Liver (tissue), 9 donors: ENCODE data around the gene RANBP17. TPM values are rescaled to one million over a fixed set of nuclear protein-coding genes. Genes with fewer than 3 reads are reported as not detected.

Experiments used
- DNase-seq: peaks from one replicate; pipeline ENCODE4 v3.0.0-alpha.2; 2017; ENCODE audit warnings: low spot score
- H3K27ac ChIP-seq, 2 donors: one replicate each; pipeline ENCODE4 v1.7.0; 2013; ENCODE audit warnings: inconsistent platforms in 2 of 2, low read length in 2 of 2, control low read depth in 1 of 2, low read depth in 1 of 2, mild to moderate bottlenecking in 1 of 2
- H3K27me3 ChIP-seq, 4 donors: one replicate each; pipeline versions ENCODE4 v1.6.1 to v1.7.0; 2013; ENCODE audit warnings: low read length in 3 of 4, inconsistent platforms in 1 of 4, mild to moderate bottlenecking in 1 of 4, moderate library complexity in 1 of 4; ENCODE audit not compliant: control insufficient read depth in 4 of 4, insufficient read depth in 4 of 4
- H3K36me3 ChIP-seq, 4 donors: one replicate each; pipeline versions ENCODE4 v1.6.1 to v1.7.0; 2013; ENCODE audit warnings: low read length in 3 of 4, mild to moderate bottlenecking in 3 of 4, low read depth in 1 of 4, moderate library complexity in 1 of 4; ENCODE audit not compliant: control insufficient read depth in 4 of 4, insufficient read depth in 3 of 4
- H3K4me1 ChIP-seq, 4 donors: one replicate each; pipeline versions ENCODE4 v1.6.1 to v1.7.0; 2013; ENCODE audit warnings: low read length in 3 of 4, mild to moderate bottlenecking in 3 of 4, moderate library complexity in 1 of 4; ENCODE audit not compliant: control insufficient read depth in 4 of 4, insufficient read depth in 4 of 4
- H3K4me3 ChIP-seq, 3 donors: one replicate each; pipeline versions ENCODE4 v1.6.1 to v1.7.0; 2013; ENCODE audit warnings: low read length in 3 of 3, control low read depth in 1 of 3, low read depth in 1 of 3, mild to moderate bottlenecking in 1 of 3
- H3K9ac ChIP-seq, 2 donors: one replicate each; pipeline ENCODE4 v1.7.0; 2013; ENCODE audit warnings: low read length in 2 of 2, mild to moderate bottlenecking in 2 of 2, moderate library complexity in 2 of 2, control low read depth in 1 of 2, low read depth in 1 of 2
- H3K9me3 ChIP-seq, 4 donors: one replicate each; pipeline versions ENCODE4 v1.6.1 to v1.7.0; 2013; ENCODE audit warnings: low read length in 3 of 4; ENCODE audit not compliant: control insufficient read depth in 4 of 4
- ATF3 ChIP-seq: IDR thresholded peaks from 2 replicates; pipeline ENCODE4 v1.6.1; 2016; ENCODE audit warnings: antibody characterized with exemption
- EGR1 ChIP-seq, 2 donors: IDR thresholded peaks; 2 replicates each; pipeline ENCODE4 v1.6.1; 2016 to 2018; ENCODE audit warnings: antibody characterized with exemption in 2 of 2, low read depth in 2 of 2
- FOXA1 ChIP-seq: IDR thresholded peaks from 2 replicates; pipeline ENCODE4 v1.6.1; 2016; ENCODE audit warnings: antibody characterized with exemption
- FOXA2 ChIP-seq: IDR thresholded peaks from 2 replicates; pipeline ENCODE4 v1.6.1; 2016; ENCODE audit warnings: antibody characterized with exemption
- GABPA ChIP-seq, 2 donors: IDR thresholded peaks in 1 of 2; conservative IDR thresholded peaks in 1 of 2; 2 replicates each; pipeline ENCODE4 v1.6.1; 2016; ENCODE audit warnings: antibody characterized with exemption in 2 of 2, mild to moderate bottlenecking in 1 of 2, moderate library complexity in 1 of 2
- HNF4A ChIP-seq, 2 donors: conservative IDR thresholded peaks; 2 replicates each; pipeline ENCODE4 v1.6.1; 2016; ENCODE audit warnings: antibody characterized with exemption in 2 of 2, mild to moderate bottlenecking in 2 of 2
- HNF4G ChIP-seq: IDR thresholded peaks from 2 replicates; pipeline ENCODE4 v1.6.1; 2016; ENCODE audit warnings: antibody characterized with exemption
- JUND ChIP-seq, 2 donors: IDR thresholded peaks; 2 replicates each; pipeline ENCODE4 v1.6.1; 2016; ENCODE audit warnings: antibody characterized with exemption in 2 of 2
- MAX ChIP-seq: IDR thresholded peaks from 2 replicates; pipeline ENCODE4 v1.6.1; 2016; ENCODE audit warnings: antibody characterized with exemption
- NR2F2 ChIP-seq: IDR thresholded peaks from 2 replicates; pipeline ENCODE4 v1.6.1; 2016; ENCODE audit warnings: antibody characterized with exemption
- RAD21 ChIP-seq, 2 donors: IDR thresholded peaks; 2 replicates each; pipeline ENCODE4 v1.6.1; 2016; ENCODE audit warnings: antibody characterized with exemption in 2 of 2, mild to moderate bottlenecking in 2 of 2
- REST ChIP-seq: IDR thresholded peaks from 2 replicates; pipeline ENCODE4 v1.6.1; 2016; ENCODE audit warnings: antibody characterized with exemption, mild to moderate bottlenecking
- RXRA ChIP-seq, 2 donors: IDR thresholded peaks; 2 replicates each; pipeline ENCODE4 v1.6.1; 2017 to 2018; ENCODE audit warnings: antibody characterized with exemption in 2 of 2, mild to moderate bottlenecking in 1 of 2
- SP1 ChIP-seq: IDR thresholded peaks from 2 replicates; pipeline ENCODE4 v1.6.1; 2018; ENCODE audit warnings: antibody characterized with exemption, mild to moderate bottlenecking
- TAF1 ChIP-seq: conservative IDR thresholded peaks from 2 replicates; pipeline ENCODE4 v1.6.1; 2016; ENCODE audit warnings: antibody characterized with exemption, mild to moderate bottlenecking
- YY1 ChIP-seq: IDR thresholded peaks from 2 replicates; pipeline ENCODE4 v1.6.1; 2016; ENCODE audit warnings: antibody characterized with exemption, mild to moderate bottlenecking
- ZBTB33 ChIP-seq: IDR thresholded peaks from 2 replicates; pipeline ENCODE4 v1.6.1; 2016; ENCODE audit warnings: antibody characterized with exemption
- WGBS: extraction: QIAGEN DNeasy Blood & Tissue Kit; methylation state at CpG from one replicate; pipeline ENCODE4 v1.1.7; 2013; 5-methylcytosine and 5-hydroxymethylcytosine counted together
- polyA plus RNA-seq, 2 donors: library from polyadenylated mRNA; stranded (reverse) in 1 of 2; unstranded in 1 of 2; fragments of 200-250 nt in 1 of 2; fragments of >200 nt in 1 of 2; fragmentation: Nextera tagmentation in 1 of 2; extraction: Ambion mirVana in 1 of 2; gene quantifications; one replicate each; pipeline versions ENCODE4 v1.2.1 to v1.2.3, GENCODE V29; 2013 to 2015
- total RNA-seq, 2 donors: library from RNA; depleted of rRNA; stranded (reverse); fragments of >200 nt; gene quantifications; one replicate each; pipeline ENCODE4 v1.2.3, GENCODE V29; 2014
- donor health status: healthy.
- donor health status: healthy.
- donor health status: healthy.
- donor health status: healthy.
- donor health status: healthy.

The RANBP17 gene
- total and polyA plus RNA-seq, 4 donors, result 0.83 to 10.8 (median 7.9) TPM

GRCh38 chr5:171291371-171291770, 429.6 kb downstream of the RANBP17 start:
- TF ChIP-seq HNF4A (conservative IDR thresholded peaks at IDR 0.05), result no peak
- no peak for TF ChIP-seq GABPA (IDR thresholded peaks at IDR 0.05 in 1 of 2, conservative IDR thresholded peaks at IDR 0.05 in 1 of 2)
- no peak for TF ChIP-seq TAF1
- no peak for TF ChIP-seq REST
- TF ChIP-seq NR2F2, result no peak
- no peak for TF ChIP-seq MAX
- TF ChIP-seq EGR1 (IDR thresholded peaks at IDR 0.05; ENCODE audit: low read depth in 2 of 2), result no peak
- TF ChIP-seq FOXA1, result no peak
- TF ChIP-seq HNF4G, result no peak
- no peak for TF ChIP-seq ATF3
- TF ChIP-seq RXRA (IDR thresholded peaks at IDR 0.05), result no peak
- TF ChIP-seq JUND (IDR thresholded peaks at IDR 0.05), result no peak
- WGBS, result 96% methylated on average over 4 of the region's 4 CpGs
- peaks cover 0 to 2% (median 0%) of the 10 kb centered on the region in 4 donors for H3K36me3 ChIP-seq
- H3K9me3 ChIP-seq, result no peaks in the 10 kb centered on the region
- H3K4me3 ChIP-seq, result no peak overlapping the region
- H3K27me3 ChIP-seq, result no peaks in the 10 kb centered on the region
- H3K9ac ChIP-seq, result no peak overlapping the region
- H3K27ac ChIP-seq, result no peak overlapping the region
- no peaks in the 10 kb centered on the region for H3K4me1 ChIP-seq
- DNase-seq, result no peak

GRCh38 chr5:171295299-171295698, 433.5 kb downstream of the RANBP17 start:
- Histone ChIP-seq H3K9me3 (no peaks in the 10 kb centered on the region), H3K4me3 (no peak overlapping the region), H3K27me3 (no peaks in the 10 kb centered on the region), H3K36me3 (peaks cover 0 to 2% (median 0%) of the 10 kb centered on the region in 4 donors), H3K27ac (no peak overlapping the region), H3K9ac (no peak overlapping the region), H3K4me1 (no peaks in the 10 kb centered on the region)
- no peak for DNase-seq
- TF ChIP-seq GABPA (IDR thresholded peaks at IDR 0.05 in 1 of 2, conservative IDR thresholded peaks at IDR 0.05 in 1 of 2), result no peak
- no peak for TF ChIP-seq HNF4G
- 67% methylated on average over 1 of the region's 1 CpG for WGBS

- no peak overlapping the region for H3K9ac ChIP-seq
- H3K27ac ChIP-seq, result no peak overlapping the region
- H3K4me1 ChIP-seq, result no peaks in the 10 kb centered on the region
- 91% methylated on average over 5 of the region's 5 CpGs for WGBS
- no peaks in the 10 kb centered on the region for H3K9me3 ChIP-seq
- H3K4me3 ChIP-seq, result no peak overlapping the region
- H3K36me3 ChIP-seq, result peaks cover 0 to 2% (median 0%) of the 10 kb centered on the region in 4 donors
- no peak for DNase-seq
- H3K27me3 ChIP-seq, result peaks cover 0 to under 1% (median 0%) of the 10 kb centered on the region in 4 donors
- no peak for TF ChIP-seq FOXA1
- no peak for TF ChIP-seq MAX
- no peak for TF ChIP-seq FOXA2
- TF ChIP-seq YY1, result no peak
- TF ChIP-seq HNF4A (conservative IDR thresholded peaks at IDR 0.05), result no peak
- TF ChIP-seq GABPA (IDR thresholded peaks at IDR 0.05 in 1 of 2, conservative IDR thresholded peaks at IDR 0.05 in 1 of 2), result no peak
- TF ChIP-seq ZBTB33, result no peak
- TF ChIP-seq ATF3, result no peak
- no peak for TF ChIP-seq RAD21 (IDR thresholded peaks at IDR 0.05)
- TF ChIP-seq NR2F2, result no peak
- TF ChIP-seq RXRA (IDR thresholded peaks at IDR 0.05), result no peak
- no peak for TF ChIP-seq EGR1 (IDR thresholded peaks at IDR 0.05; ENCODE audit: low read depth in 2 of 2)
- no peak for TF ChIP-seq SP1
- TF ChIP-seq REST, result no peak
- TF ChIP-seq JUND (IDR thresholded peaks at IDR 0.05), result no peak
- TF ChIP-seq TAF1, result no peak
- TF ChIP-seq HNF4G, result no peak
Observed at GRCh38 chr5:171295801-171296200, 434.0 kb downstream of the RANBP17 start.
